RKO (cell line): ENCODE data around the gene NGFR.

Experiments used
- DNase-seq: peaks from one replicate; pipeline ENCODE4 v3.0.0-alpha.2; 2016; ENCODE audit warnings: low spot score

The NGFR gene

DNA sequence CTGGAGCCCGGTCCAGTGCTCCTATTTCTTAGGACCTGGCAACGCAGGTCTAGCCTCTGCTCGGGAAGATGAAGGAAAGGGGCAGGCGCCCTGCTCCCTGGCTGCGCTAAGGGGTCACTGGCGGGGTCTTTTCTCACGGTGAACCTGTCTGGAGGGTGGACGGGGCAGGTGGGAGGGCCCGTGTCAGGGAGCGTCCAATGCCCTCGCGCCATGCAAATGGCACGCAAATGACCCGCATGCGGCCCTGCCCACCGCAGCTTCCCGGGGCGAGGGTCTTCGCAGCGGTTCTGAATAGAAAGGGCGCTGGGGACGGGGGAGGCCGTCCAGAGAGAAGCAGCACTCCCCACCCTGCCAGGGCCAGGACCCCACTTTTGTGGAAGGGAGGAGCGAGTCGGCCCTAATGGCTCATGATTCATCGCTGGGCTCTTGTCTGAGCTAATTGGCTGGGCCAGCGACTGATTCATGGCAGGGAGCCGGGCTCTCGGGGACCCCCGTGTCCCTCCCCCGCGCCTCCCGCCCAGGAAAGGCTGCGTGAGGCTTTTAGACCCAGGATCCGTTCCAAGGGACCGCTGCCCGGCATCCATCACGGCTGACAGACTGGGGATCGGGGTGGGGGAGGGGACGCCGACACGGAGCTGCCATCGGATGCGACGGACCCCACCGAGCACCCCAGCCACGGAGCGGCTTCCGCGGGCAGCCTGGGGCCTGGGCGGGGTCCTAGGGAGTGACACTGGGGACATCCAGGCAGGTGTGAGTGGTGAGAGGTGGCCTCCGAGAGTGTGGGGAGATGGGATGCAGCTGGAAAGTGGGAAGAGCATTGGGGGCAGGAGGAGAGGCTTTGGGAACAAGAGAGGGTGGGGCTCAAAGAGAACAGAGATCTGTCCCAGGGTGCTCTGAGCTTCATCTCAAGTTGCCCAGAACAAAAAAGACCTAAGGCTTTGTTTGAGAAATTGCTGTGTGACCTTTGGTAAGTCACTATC, 25.0 kb upstream of the NGFR start:
- DNase-seq: no peak

DNA sequence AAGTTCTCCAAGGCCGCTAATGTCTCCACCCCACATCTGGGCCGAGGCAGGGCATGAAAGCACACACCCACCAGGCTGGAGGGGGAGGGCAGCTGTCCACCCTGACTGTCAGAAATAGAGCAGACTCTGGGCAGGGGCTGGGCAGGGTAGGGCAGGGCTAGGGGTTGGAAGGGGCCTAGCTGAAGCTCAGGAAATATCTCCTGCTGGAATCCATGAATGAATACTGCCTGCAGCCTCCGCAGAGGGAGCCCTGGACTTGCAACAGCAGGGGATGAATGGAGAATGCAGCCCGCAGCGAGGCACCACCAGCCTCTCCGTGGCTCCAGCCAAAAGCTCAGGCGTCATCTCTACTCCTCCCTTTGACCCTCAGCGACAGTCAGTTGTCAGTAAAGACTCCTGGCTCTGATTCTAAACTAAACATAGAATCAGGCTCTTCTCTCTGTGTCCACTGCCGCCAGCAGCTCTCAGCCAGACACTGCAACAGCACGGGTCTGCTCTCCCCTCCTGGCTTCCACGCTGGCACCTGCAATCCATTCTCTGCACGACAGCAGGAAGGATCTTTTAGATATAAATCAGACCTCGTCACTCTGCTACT, 23.9 kb upstream of the NGFR start:
- DNase-seq: no peak

DNA sequence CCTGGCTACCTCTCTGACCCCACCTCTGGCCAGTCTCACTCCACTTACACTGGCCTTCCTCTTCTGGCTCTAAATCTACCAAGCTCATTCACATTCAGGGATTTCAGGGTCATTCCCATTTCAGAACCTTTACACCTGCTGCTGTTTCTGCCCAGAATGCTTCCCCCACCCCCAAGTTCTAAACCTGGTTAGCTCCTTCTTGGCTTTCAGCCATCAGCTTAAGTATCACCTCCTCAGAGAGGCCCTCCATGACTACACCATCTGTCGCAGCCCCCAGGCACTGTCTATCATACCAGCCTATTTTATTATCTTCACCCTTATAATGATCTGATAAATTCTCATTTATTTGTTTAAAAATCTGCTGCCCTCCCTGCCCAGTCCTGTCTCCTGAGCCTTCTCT, 23.3 kb upstream of the NGFR start:
- no peak for DNase-seq

DNA sequence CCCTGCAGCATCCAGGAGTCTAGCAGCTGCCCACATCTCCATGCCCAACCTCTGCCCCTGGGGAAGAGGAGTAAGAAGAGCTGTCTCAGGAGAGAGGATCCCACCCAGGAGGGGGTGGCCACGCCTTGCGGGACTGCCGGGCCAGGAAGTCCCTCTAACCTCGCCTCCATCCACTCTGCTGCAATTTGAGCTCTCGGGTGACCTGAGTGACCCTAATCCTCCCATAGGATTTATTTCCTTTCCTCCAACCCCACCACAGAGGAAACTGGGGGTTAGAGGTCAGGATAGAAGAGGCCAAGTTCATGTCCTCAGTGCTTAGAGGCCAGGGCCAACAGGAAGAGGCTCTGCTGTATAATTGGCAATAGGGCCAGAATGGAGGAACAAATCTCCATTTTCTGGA, 22.6 kb upstream of the NGFR start:
- no peak for DNase-seq

DNA sequence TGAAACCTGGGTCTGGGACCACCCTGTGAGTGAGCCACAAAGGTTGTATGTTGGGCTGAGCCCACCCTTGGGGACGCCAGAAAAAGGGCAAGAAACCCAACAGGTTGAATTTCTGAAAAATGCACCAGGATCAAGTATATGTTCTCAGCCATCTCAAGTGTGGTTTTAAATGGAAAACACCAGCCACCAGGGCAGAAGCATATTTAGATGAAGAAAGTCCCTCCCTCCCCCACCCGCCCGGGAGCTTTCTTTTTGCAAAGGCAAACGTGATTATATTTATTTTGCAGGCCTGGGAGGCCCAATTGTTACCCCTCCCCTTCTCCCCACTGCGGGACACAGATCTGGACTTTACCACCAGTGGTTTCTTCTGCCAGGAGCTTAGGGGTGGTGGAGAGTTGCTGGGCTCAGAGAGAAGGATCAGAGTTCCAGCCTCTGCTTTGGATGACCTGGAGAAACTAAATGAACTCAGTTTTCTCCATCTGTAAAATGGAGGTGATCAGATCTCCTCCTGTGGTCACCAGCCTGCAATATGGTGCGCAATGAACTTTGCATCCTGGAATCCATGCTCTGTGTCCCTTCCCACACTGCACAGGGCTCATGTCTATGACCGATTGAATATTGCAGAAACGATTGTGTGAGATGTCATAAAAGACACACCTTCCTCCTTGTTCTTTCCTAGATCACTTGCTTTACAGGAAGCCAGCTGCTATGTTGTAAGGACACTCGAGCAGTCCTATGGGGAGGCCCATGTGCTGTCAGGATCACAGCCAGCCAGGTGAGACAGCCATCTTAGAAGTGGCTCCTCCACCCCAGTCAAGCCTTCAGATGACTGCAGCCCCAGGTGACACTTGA, 21.0 kb upstream of the NGFR start:
- no peak for DNase-seq

DNA sequence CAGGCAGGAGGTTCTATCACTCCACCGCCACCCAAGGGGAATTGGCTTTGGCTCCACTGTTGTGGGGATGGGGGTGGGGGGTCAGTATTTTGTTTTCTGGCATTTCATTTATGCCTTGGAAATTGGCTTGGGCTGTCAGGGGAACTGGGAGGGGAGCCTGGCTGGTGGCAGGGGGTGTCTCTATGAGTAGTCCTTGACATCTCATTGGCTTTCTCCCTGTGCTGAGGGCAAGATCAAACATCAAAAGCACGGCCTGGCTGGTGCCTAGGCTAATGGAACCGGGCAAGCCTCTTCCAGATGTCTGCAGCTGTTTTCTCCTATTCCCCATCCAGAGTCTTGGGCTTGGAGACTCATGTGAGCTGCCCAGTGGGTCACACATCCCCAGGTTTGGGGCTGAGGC, 17.4 kb upstream of the NGFR start:
- DNase-seq: no peak

DNA sequence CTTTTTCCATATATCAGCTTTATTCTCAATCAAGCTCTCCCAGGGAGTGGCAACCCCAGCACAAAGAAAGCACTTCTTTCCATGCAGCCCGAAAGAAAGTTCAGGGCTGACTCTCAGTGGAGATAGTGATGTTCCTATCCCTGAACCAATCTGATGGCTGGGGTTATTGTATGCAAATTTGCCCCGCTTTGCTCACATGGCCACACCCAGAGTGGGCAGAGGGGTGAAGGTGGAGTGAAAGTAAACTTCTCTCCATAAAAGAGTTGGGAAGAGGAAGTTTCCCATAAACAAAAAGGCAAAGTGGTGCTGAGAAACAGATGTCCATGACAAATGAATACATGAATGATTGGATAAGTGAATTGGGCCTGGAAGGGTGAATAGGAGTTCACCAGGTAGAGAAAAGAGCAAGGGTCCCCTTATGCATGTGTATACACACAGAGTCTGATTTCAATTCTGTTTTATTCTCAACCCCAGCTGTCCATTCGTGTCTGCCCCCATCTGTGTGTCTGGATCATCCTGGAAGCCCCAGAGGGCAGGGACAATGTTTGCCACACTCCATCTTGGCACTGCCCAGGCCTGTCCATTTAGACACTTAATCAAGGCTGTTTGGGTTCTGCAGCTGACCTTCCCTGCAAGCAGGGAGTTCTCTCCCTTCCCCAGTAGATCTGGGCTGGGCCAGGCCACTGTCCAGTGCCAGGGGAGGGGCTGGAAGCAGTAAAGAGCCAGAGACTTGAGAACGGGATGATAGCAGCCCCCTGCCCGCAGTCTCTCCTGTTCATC, 14.1 kb upstream of the NGFR start:
- no peak for DNase-seq

DNA sequence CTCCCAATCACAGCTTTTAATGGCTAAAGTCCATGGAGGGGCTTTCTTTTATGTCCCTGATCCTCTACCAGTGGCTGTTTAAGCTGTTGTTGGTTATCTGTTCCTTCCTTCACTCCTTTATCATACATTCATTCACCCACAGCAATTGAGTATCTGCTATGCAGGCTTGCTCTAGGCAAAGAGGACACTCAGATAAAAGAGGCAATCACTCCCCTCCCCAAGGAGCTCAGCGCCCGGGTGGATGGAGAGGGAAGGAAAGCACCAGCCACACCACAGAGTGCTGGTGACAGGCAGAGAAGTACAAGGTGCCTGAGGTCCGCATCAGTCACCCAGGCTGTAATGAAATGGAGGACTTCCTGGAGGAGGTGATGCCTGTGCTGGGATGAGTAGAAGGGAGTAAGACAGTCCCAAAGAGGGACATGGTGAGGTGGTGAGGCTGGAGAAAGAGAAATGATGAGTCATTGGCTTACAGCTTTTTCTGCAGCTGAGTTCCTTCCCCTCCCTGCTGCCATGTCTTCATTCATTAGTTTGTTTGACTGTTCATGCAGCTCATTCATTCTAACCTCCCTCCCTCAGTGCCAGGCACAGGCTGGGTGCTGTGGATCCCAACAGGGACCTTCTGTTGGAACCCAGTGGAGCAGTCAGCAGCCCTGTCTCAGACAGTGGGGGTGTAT, 12.8 kb upstream of the NGFR start:
- peak; percentile 22 for DNase-seq

DNA sequence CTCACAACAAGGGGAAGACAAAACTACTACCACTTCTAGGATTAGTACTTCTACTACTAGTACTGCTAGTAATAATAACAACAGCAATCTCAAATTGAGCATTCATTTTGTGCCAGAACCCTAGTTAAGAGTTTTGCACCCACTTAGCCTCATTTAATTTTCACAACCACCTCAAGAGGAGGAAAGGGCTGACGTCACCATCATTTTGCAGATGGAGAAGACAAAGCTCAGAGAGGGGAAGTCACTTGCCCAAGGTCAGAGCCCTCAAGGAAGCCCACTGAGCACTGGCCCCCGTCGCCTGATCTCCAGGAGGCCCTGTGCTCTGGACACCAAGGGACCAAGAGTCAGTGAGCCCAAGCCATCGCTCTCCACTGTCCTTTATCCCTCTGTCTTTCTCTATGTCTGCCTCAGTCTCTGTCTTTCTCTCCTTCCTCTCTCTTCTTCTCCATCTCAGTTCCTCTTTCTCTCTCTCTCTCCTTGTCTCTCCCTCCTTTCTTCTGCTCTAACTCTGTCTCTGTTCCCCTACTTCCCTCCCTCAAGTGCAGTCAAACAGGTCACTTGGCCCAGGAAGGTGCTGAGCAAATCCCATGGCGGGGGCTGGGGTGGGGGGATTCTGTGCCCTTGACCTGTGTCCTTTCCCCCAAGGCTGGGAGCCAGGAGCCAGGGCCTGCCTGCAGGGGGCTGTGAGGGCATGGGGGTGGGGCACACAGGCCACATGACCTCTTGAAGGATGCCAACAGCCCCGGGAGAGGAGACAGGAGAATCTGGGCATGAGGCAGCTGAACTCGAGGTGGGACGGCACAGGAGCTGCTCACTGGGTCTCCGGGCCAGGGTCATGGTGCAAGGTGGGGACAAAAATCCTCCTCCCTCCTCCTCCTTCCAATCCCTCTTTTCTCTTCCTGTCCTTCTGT, 11.2 kb upstream of the NGFR start:
- no peak for DNase-seq

DNA sequence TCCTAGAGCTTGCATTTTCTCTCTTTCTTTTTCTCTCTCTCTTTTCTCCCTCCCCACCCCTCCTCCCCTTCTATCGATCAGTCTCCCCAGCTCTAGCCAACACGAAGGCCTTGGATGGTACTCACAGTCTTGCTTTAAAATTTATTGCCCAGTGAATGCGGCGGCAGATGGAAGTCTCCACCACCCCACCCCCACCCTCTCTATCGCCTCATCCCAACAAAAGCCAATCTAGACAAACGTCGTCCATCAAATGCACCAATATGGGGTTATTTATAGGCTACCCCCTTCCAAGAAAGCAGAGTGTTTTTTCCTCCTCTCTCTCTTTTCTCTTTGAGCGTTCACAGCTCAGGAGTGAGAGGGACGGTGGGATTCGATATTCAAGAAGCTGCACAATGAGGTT, 10.5 kb upstream of the NGFR start:
- no peak for DNase-seq

DNA sequence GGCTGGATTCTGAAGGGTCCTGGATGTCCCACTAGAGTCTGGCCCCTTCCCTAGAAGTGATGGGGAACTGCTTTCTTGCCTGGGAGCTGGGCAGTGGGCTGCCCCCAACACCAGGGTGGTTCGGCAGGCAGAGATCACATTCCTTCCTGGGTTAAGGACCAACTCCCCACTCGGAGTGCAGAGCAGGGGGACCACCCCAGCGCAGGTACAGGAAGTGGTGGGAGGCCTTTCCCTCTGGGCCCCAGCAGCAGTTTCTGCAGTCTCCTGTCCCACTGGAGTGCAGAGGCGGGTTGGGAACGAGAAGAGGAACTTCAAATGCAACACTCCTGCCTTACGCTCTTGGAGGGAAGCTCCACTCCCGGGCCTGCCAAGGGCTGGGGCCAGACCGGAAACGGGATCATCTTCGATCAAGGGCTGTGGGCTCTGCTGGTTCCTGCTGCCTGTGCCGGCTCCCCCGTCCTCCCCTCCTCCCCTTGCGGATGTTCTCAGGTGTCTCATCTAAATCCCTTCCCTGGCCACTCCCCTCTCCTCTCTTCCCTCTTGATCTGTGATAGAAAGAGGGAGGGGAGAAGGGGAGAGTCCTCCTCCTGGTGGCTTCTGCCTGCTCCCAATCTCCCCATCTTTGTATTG, 9.0 kb upstream of the NGFR start:
- no peak for DNase-seq

DNA sequence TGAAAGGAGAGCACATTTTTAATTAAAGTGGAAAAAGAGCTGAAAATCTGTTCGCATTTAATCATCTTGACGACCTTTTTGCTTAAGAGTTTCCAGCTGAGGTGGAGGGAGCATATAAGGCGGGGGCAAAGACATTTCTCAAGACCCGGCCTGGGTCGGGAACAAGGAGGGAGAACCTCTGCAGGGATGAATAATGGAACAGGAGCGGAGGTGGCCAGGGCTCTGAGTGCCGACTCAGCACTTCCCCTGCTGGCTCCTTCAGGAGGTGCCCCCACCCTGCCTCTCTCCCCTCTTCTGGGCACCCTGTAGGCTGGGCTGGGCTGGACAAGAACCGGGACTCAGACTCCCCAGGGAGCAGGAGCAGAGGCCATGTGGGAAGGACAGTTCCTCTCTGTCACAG, 7.9 kb upstream of the NGFR start:
- DNase-seq: no peak

DNA sequence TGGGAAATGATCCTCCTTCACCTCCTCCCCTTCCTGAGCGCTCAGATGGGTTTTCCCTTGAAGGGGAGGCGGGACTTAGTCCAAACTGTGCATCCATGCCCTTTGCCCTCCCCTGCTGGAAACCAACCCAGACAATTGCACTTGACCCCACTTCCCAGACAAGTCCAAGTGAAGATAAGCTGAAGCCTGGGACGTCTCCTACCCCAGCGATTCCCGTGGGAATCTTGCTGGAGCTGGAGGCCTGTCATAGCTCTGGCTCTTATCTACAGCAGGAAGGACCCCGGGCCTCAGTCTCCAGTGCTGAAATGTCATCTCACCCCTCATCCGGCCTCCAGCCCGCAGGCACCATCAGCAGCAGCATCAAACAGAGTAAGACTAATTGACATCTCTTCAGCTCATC, 6.5 kb upstream of the NGFR start:
- DNase-seq: no peak

DNA sequence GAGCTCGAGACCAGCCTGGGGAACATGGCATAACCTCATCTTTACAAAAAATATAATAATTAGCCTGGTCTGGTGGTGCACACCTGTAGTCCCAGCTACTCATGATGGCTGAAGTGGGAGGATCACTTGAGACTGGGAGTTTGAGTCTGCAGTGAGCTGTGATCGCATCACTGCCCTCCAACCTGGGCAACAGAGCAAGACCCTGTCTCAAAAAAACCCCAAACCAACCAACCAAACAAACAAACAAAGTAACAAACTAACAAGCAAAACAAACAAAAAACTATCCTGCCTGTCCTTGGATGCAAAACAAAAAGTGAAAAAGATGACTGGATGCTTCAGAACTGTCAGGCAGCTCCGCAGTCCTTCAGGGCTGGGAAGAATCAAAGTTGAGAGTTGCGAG, 5.7 kb upstream of the NGFR start:
- DNase-seq: no peak

DNA sequence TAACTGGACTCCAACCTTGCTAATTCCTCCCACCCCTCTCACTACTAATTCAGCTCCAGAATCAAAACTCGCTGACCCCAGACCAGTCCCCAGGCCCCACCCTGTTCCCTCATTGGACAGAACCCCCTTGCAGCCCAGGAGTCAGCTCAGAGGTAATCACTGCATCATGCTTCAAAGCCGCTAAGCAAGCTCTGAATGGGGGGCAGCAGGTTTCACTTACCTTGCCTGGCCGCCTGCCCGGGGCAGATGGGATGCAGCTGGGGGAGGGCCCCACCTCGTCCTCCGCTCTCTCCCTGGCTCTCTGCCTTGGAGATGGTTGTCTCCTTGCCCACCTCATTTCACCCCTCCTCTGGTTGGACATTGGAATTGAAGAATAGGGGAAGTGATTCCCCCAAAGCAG, 4.8 kb upstream of the NGFR start:
- DNase-seq: no peak

DNA sequence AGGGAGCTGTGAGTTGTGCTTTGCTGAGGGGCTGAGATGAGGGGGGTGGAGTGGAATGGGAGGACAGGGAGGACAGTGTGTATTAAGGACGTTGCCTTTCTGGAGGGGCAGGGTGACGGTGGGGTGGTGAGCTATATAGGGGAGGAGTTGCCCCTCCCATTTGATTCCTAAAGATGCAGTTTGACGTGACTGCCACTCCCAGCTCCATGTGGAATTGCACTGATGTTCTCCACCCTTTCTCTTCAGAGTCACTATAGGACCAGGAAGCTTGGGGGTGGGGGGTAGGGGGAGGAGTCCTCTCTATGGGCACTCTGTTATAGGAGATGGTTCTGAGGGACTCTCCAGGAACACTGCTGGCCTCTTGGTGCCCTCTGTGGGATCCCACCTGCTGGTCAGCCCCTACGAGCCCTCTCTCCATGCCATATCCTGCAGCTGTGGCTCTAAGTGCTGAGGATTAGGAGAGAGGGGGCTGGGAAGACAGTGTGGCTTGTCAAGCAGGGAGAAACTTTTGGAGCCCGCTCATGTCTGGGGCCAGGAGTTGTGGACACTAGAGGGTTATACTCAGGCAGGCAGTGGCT, 3.8 kb upstream of the NGFR start:
- DNase-seq: no peak

DNA sequence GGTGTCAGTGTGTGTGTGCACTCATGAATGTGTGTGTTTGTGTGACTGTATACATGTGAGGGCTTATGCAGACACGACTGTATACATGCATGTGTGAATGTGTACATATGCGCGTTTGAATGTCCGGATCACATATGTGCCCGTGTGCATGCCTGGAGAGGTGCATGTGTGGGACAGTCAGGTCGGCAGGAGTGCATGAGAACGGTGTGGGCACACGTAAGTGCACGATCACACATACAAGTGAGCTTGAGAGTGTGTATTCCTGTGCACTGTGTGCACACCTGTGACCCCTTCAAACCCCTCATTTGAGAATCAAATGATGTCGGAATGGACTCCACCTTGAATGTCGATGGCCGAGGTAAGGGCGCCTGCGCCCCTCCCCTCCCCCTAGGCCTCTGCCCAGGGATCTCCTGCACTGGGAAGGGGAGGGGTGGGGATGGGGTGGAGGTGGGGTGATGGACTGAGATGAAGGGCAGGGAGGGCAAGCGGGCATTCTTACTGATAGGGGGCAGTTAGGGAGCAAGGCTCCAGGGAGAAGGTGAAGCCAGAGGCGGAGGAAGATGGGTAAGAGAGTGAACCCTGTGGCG, 601 bp upstream of the NGFR start:
- DNase-seq: no peak

DNA sequence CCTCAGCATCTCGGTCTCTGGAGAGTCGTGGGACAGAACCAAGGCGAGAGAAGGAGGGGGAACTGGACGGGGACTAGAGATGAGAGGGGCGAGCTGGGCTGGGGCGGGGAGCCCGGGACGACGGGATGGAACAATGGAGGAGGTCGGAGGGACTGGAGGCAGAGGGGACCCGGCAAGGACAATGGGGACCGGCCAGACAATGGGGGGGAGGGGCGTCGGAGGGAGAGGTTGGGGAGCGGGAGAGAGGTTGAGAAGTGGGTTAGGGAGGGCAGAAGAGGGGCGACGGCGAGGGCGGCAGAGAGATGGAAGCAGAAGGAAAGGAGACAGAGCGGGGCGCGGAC, 719 bp downstream of the NGFR start:
- DNase-seq: no peak

DNA sequence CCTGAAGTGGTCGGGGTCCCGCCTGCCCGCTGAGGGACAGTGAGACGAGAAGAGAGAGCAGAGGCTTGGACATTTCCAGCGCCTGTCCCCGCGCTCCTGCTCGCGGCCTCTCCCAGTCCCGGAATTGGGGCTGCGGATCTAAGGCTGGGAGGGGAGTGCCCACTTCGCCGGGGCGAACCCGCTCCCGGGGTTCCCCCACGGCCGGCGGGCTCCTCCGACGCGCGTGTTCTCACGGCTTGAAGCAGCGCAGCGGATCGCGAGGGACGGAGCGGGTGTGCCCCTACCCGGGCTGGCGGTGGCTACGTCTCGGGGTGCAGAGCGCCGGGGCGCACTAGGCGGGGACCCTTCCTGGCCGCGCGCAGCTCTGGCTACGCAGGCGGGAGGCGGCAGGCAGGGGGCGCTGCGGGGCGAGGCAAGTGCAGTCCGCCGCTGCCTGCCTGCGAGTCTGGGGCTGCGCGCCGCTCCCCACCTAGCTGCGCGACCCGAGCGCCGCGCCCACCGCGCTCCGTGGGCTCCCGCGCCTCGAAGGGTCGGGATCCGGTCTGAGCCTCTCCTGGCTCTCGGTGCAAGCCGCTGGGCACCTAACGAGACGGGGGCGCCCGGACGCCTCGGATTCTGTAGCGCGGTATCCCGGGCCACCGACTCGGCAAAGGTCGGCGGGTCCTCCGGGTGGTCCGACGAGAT, 1.2 kb downstream of the NGFR start:
- DNase-seq: no peak
